Muscle layer of duodenum (tissue), 2 donors: ENCODE measurements around the gene NFKBIE.

ENCODE experiments used
- H3K27ac ChIP-seq: one replicate; pipeline ENCODE4 v1.7.0; 2013; ENCODE audit warnings: mild to moderate bottlenecking, low read length
- H3K27me3 ChIP-seq: one replicate; pipeline ENCODE4 v1.7.0; 2013; ENCODE audit warnings: low read depth, mild to moderate bottlenecking, control low read depth, low read length
- H3K36me3 ChIP-seq, 2 donors: one replicate each; pipeline ENCODE4 v1.7.0; 2013; ENCODE audit warnings: low read length in 2 of 2, control low read depth in 1 of 2, mild to moderate bottlenecking in 1 of 2; ENCODE audit not compliant: insufficient read depth in 2 of 2, control insufficient read depth in 1 of 2
- H3K4me1 ChIP-seq, 2 donors: one replicate each; pipeline ENCODE4 v1.7.0; 2013; ENCODE audit warnings: low read length in 2 of 2, mild to moderate bottlenecking in 2 of 2, control low read depth in 1 of 2, moderate library complexity in 1 of 2; ENCODE audit not compliant: insufficient read depth in 2 of 2, control insufficient read depth in 1 of 2
- H3K4me3 ChIP-seq, 2 donors: one replicate each; pipeline ENCODE4 v1.7.0; 2013; ENCODE audit warnings: low read length in 2 of 2, low read depth in 1 of 2, mild to moderate bottlenecking in 1 of 2
- H3K9me3 ChIP-seq, 2 donors: one replicate each; pipeline ENCODE4 v1.7.0; 2013; ENCODE audit warnings: low read length in 2 of 2, control low read depth in 1 of 2, mild to moderate bottlenecking in 1 of 2; ENCODE audit not compliant: control insufficient read depth in 1 of 2
- donor health status: healthy.

Gene NFKBIE

DNA sequence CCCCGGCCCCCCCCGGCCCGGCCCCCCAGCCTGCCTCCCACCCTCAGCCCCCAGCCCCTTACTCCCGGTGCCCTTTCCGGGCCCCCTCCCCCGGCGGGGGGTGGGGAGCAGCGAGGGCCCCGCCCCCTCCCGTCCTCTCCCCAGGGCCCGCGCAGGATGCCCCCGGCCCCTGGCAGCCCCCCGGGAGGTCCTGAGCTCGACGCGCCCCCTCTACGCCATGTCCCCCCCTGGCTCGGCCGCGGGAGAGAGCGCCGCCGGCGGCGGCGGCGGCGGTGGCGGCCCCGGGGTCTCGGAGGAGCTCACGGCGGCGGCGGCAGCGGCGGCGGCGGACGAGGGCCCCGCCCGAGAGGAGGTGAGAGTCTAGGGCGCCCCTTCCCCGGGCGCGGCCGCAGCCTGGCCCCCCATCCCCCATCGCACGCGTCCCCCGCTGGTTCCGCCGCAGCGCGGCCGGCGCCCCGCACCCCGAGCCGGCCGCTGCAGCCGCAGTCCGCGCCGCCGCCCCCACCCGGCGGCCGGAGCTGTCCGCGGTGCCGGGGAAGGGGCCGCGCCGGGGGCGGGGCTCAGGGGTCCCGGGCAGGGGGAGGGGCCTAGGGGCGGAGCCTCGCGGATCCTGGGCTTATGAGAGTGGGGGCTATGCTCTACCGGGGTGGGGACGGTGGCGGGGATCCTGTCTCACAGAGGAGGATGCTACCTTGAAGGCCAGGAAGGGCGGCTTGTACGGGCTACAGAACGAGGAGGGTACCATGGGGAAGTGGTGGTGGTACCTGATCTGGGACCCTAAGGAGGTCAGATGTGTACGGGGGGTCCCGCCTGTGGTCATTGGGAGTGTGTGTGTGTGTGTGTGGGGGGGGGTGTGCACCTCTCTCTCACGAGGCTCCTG is 5.4 kb upstream of the NFKBIE start:
- no peak overlapping the region for H3K27ac ChIP-seq
- H3K27me3 ChIP-seq = peaks cover 45% of the 10 kb centered on the region

DNA sequence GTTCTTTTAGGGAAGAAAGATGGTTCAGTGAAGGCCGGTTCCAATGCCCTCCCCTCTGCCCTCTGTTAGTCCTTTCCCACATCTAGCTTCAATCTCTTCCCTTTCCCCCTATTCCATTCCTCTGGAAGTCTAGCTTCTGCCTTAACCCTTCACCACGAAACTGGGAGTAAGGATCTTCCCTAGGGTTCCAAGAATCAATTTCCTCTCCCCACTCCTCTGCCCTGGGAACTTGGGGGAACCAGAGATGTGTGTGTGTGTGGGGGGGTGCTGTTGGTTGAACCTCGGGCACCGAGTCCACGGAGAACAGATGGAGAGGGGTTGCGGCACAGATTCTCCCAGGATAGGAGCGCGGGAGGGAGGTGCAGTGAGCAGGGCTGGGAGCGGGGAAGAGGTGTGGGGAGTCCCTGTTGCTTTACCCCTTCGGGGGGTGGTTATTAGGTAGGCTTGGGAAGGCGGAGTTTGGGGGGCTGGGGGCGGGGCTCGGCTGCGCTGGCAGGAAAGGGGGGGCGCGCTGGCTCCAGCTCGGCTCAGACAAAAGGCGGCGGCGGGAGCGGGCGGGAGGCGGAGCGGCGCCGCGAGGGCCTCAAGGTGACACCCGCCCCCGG is 4.7 kb upstream of the NFKBIE start, which contains the start of gene TMEM151B:
Gene TMEM151B (plus strand): TSS at position 530 of the 605 bp plus-strand sequence. CDS start 293 bp downstream, outside the sequence.
- H3K27me3 ChIP-seq = peaks cover 41% of the 10 kb centered on the region
- H3K27ac ChIP-seq = no peak within 1 kb of the TSS
- no peaks in the 10 kb centered on the region for H3K36me3 ChIP-seq
- H3K4me1 ChIP-seq = peaks cover 0 to 4% of the 10 kb centered on the region in 2 donors
- no peak within 1 kb of the TSS for H3K4me3 ChIP-seq
- H3K9me3 ChIP-seq = no peaks in the 10 kb centered on the region

More for the DNA sequence above, 5.4 kb upstream of the NFKBIE start:
- Histone ChIP-seq H3K36me3 (no peaks in the 10 kb centered on the region), H3K4me3 (no peak overlapping the region), H3K4me1 (peaks cover 0 to 7% of the 10 kb centered on the region in 2 donors), H3K9me3 (no peaks in the 10 kb centered on the region)

GRCh38 chr6:44269178-44269920 is 4.0 kb upstream of the NFKBIE start:
- H3K9me3 ChIP-seq = no peaks in the 10 kb centered on the region
- peaks cover 4 to 10% of the 10 kb centered on the region in 2 donors for H3K4me1 ChIP-seq
- peaks cover 39% of the 10 kb centered on the region for H3K27me3 ChIP-seq
- no peaks in the 10 kb centered on the region for H3K36me3 ChIP-seq
- no peak overlapping the region for H3K27ac ChIP-seq
- no peak overlapping the region for H3K4me3 ChIP-seq

GRCh38 chr6:44268095-44268628 is 2.8 kb upstream of the NFKBIE start:
- no peaks in the 10 kb centered on the region for H3K36me3 ChIP-seq
- peaks cover 15 to 21% of the 10 kb centered on the region in 2 donors for H3K4me1 ChIP-seq
- no peak overlapping the region for H3K4me3 ChIP-seq
- H3K9me3 ChIP-seq = no peaks in the 10 kb centered on the region
- H3K27ac ChIP-seq = no peak overlapping the region
- H3K27me3 ChIP-seq = peaks cover 29% of the 10 kb centered on the region

DNA sequence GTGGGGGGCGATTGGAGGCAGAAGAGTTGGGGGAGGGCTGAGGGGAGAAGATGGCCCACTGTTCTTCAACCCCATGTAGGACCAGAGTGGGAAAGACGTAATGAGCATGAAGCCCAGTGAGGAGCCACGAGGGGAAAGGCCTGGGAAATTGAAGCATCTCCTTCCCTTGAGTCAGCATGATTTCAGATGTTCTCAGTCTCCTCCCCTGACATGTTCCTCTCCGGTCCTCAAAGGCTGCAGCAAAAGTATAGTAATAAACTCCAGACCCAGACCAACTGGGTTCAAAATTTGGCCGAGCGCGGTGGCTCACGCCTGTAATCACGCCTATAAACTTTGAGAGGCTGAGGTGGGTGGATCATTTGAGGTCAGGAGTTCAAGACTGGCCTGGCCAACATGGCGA is 1.9 kb upstream of the NFKBIE start:
- H3K4me3 ChIP-seq = no peak overlapping the region
- H3K4me1 ChIP-seq = peaks cover 19 to 31% of the 10 kb centered on the region in 2 donors
- H3K27me3 ChIP-seq = peaks cover 20% of the 10 kb centered on the region
- no peaks in the 10 kb centered on the region for H3K36me3 ChIP-seq
- H3K9me3 ChIP-seq = no peaks in the 10 kb centered on the region
- H3K27ac ChIP-seq = no peak overlapping the region

- no peaks in the 10 kb centered on the region for H3K36me3 ChIP-seq
- peaks cover 19 to 34% of the 10 kb centered on the region in 2 donors for H3K4me1 ChIP-seq
- H3K27me3 ChIP-seq = peaks cover 11% of the 10 kb centered on the region
- no peaks in the 10 kb centered on the region for H3K9me3 ChIP-seq
- H3K4me3 ChIP-seq = no peak overlapping the region
- H3K27ac ChIP-seq = no peak overlapping the region
Observed at GRCh38 chr6:44266347-44266746, 996 bp upstream of the NFKBIE start.

DNA sequence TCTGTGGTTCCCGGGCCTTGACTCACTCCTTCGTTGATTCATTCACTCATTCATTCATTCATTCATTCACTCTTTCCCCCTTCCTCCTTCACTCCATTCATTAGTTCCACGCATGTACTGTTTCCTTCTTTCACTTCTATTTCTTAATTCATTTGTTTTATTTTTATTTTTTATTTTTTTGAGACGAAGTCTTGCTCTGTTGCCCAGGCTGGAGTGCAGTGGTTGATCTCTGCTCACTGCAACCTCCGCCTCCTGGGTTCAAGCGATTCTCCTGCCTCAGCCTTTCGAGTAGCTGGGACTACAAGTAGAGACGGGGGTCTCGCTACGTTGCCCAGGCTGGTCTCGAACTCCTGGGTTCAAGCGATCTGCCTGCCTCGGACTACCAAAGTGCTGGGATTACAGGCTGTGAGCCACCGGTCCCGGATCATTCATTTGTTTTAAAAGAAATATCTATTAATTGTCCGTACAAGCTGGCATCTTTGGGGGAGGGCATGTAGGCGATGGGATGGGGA is 427 bp upstream of the NFKBIE start:
- H3K27ac ChIP-seq = no peak overlapping the region

GRCh38 chr6:44264154-44265006 is 971 bp downstream of the NFKBIE start:
- Histone ChIP-seq H3K36me3 (peaks cover 8 to 10% of the 10 kb centered on the region in 2 donors), H3K4me1 (peaks cover 19 to 30% of the 10 kb centered on the region in 2 donors), H3K27me3 (peaks cover under 1% of the 10 kb centered on the region), H3K4me3 (peak overlapping the region; percentile 80 to 81), H3K9me3 (no peaks in the 10 kb centered on the region), H3K27ac (peak overlapping the region; percentile 79)

More for the DNA sequence above, 427 bp upstream of the NFKBIE start:
- no peaks in the 10 kb centered on the region for H3K9me3 ChIP-seq
- peak overlapping the region in 1 of 2 donors; percentile 81 for H3K4me3 ChIP-seq
- H3K27me3 ChIP-seq = peaks cover 8% of the 10 kb centered on the region
- H3K36me3 ChIP-seq = no peaks in the 10 kb centered on the region
- peaks cover 19 to 34% of the 10 kb centered on the region in 2 donors for H3K4me1 ChIP-seq

DNA sequence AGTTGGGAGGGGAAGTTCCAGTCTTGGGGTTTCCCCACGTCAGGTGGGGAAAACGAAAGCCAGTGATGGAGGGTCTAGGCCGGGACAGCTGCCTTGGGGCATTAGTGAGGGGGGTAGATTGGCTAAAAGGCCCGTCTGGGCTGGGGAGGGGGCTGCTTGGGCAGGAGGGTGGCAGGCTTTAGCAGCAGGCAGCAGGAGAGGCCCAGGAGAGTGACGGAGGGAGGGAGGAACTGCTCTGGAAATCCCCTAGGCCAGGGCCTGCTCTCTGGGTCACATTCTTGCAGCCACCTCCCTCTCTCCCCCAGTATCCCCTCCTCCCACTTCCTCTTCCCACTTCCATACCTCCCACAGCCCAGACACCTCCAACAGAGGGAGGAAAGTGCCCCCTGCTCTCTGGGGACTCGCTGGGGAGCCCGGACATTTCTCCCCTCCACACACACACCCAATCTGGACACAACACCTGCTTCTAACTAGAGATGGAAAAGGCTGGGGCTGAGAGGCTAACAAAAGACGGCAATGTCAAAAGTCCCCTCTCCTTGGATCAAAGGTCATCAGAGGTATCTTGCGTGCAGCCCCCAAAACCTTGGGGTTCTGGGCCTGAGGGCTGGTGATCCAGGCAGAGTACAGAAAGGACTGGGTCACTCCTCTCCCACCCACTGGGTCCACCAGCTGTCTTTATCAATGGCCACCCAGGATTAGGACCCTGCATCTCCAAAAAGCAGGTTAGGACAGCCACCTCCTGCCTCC is 1.8 kb downstream of the NFKBIE start:
- Histone ChIP-seq H3K9me3 (no peaks in the 10 kb centered on the region), H3K36me3 (peaks cover 8 to 13% of the 10 kb centered on the region in 2 donors), H3K4me3 (peak overlapping the region; percentile 80 to 81), H3K27ac (peak overlapping the region; percentile 79), H3K27me3 (no peaks in the 10 kb centered on the region), H3K4me1 (peaks cover 19 to 30% of the 10 kb centered on the region in 2 donors)
